ENCODE measurements around the gene POU2F2.
"Not testable (repeated sequence)": the region's sequence is repeated elsewhere in the genome, so short reads cannot be mapped to it uniquely, and the experiment has no call there.

Gene POU2F2

DNA sequence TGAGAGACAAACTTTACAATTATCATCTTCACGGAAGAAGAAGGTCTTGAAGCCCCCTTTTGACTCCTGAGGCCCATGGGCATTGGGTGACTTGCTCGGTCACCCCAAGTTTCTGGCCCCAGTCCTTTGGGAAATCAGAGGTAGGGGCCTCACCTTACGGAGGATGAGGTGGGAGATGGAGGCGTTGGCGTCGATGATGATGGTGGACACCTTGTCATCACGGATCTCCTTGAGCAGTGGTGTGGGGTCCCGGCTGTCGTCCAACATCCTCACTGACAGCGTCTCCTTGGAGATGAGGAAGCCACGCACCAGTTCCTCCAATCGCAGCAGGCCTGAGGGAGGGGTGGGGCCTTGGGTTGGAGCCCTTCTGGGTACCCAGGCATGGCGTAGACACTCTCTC, 73.0 kb downstream of the POU2F2 start:
- DNase-seq (ENCODE audit: low read depth in 3 of 3) = no peak

DNA sequence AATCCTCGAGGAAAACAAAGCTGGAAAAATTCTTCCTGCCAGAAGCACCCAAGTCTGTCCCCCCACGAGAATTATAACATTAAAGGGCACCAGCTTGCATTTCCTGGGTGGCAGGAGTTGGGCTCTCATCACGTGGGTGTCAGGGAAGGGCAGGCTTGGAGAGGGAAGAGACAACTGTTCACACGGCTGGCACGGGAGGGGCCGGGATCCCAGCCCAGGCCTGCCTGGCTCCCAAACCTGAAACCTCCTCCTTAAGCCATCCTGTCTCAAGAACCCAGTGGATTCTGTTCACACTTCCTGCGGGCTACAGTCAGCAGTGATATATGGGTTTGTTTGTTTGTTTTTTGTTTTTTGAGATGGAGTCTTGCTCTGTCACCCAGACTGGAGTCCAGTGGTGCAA, 74.4 kb downstream of the POU2F2 start:
- no peak for DNase-seq (ENCODE audit: low read depth in 3 of 3)

- DNase-seq (ENCODE audit: low read depth in 3 of 3) = no peak
These were observed 78.0 kb downstream of the POU2F2 start for GRCh38 chr19:42054205-42054604.

DNA sequence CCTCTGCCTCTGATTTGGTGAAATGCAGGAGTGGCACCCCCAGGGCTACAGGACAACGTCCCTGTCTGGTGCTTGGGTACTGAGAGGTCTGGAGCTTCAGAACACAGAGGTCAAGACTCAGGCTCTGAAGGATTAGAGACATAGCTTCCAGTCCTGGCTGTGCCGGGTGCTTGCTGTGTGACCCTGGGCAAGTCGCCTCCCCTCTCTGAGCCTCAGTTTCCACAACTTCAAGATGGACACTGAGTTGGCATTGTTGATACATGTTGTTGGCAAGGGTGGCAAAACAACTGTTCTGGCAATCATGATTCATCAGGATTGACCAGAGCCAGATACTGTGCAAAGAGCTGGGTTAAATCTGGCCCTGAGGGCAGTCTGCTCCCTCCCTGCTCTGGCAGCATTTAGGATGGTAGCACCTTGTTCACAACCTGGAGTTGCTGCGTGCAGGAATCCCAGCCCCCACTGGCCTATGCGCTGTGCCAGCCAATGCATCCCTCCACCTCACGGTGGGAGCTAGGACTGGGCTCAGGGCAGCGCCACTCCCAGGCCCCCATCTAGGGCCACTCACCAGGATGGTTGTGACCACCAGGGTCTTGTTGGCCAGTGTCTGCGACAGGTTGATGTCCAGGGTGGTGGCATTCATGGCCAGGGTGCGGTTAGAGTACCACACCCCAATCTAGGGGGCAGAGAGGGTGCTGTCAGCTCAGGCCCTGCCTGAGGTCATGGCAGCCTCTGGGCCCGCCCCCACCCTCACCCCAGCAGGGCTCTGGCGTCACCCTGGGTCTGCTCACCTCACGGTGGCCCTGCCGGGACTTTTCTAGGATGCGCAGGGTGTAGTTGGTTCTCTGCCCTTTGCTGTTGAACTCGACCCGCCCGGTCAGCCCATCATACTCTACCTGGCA, 79.0 kb downstream of the POU2F2 start:
- no peak for DNase-seq (ENCODE audit: low read depth in 3 of 3)

DNA sequence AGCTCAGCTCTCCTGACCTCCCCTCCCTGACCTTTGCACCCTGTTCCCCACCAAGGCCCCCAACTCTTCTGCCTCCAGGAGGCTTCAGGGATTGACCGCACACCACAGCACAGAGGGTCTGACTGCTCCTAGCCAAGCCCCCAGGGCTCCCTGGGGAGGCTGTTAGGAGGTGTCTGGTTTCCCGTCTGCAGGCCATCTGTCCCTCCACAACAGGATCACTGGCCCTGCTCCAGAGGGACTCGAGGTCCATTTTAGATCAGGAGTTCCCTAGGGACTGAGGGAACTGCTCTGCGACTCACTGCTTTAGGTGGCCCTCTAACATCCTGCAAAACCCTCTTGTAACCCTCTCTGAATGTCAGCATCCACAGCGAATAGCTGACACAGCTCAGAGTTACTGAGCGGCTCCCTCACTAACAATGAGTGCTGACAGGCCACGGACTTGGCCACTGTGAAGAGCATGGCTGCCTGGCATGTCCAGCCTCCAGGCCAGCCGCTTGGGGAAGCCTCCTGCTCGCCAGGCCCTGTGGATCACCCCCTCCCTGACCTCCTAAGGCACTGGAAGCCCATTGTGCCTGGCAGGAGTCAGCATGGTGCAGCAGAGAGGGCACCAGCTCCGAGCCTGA, 79.9 kb downstream of the POU2F2 start:
- no peak for DNase-seq (ENCODE audit: low read depth in 3 of 3)

GRCh38 chr19:42051166-42052115, 80.8 kb downstream of the POU2F2 start:
- peak in 2 of 3 donors; percentile 27 to 53 for DNase-seq (ENCODE audit: low read depth in 3 of 3)

DNA sequence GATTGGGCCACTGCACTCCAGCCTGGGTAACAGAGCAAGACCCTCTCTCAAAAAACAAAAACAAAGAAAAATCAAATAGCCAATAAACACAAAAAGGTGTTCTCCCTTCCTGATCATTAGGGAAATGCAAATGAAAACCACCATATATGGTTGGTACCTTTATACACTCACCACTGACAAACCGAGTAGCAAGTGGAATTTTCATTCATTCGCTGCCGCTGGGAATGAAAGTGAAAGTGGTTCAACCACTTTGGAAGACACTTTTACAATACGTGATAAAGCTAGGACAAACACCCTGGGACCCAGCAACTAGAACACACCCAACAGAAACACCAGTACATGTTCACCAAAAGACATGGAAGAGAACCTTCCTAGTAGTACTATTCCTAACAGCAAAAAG, 83.3 kb downstream of the POU2F2 start:
- DNase-seq (ENCODE audit: low read depth in 3 of 3) = no peak

- no peak for DNase-seq (ENCODE audit: low read depth in 3 of 3)
These were observed 86.7 kb downstream of the POU2F2 start for GRCh38 chr19:42045575-42045974.

DNA sequence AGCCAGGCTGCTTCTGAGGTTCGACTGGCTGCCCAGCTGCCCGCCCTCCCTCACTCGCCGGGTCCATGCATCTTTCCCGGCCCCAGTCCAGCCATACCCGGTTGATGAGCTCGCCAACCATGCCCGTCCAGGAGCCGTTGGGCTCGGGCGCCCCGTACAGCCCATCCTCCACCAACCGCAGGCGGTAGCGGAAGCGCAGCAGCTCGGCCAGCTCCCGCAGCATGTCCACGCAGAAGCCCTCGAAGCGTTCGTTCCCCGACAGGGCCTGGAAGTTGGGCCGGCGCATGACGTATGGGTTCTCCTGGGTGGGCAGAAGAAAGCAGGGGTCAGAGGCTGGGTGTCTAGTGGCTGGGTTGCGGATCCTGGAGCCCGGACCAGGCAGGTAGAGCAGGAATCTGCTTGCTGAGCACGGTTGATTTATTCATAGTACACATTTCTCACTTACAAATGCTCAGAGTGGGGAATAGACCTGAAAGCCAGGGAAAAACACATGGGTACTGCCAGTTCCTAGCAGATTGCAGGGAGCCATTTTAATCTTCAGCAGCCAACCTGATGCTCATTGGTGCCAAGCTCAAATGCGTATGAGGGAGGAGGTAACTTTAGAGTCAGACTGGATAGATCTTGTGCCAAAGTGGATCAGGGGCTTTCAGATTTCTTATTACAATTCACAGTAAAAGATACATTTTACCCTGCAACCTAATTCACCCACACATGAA, 89.6 kb downstream of the POU2F2 start:
- DNase-seq (ENCODE audit: low read depth in 3 of 3) = no peak

GRCh38 chr19:42040491-42040890, 91.8 kb downstream of the POU2F2 start:
- DNase-seq (ENCODE audit: low read depth in 3 of 3) = not testable (repeated sequence)

DNA sequence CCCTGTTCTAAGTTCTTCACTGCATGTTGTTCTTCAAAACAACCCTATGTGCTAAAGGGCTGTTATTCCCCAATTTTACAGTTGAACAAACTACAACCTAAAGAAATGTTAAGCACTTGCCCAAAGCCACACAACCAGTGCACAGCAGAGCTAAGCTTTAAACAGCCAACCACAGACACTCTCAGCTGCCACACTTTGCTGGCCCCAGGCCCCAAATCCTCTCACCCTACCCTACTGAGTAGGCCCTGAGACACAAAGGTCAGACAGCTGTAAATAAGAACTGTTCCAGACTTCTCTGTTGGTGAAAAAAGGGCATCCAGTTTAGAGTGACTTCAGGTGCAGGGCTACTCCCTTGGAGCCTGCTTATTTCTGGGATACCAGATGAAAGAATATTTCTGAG, 92.2 kb downstream of the POU2F2 start:
- no peak for DNase-seq (ENCODE audit: low read depth in 3 of 3)

- no peak for DNase-seq (ENCODE audit: low read depth in 3 of 3)
These were observed 93.6 kb downstream of the POU2F2 start for GRCh38 chr19:42038666-42039065.

DNA sequence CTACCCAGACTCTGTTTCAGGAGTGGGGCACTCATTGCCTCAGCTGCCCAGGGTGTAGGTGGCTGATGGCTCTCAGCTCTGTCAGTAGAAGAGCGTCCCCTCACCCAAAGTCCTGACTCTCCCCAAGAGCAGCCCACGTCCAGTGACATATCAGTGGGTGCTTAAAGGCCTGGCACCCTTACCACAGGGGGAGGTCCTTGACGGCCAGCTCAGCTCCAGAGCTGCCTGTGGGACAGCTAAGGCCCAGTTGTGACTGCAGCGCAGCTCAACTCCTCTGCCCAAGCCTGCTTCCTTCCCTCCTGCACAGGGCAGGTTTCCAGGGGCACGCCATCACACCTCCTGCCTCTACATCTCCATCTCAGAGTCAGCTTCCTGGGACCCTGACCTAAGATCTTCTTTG, 94.6 kb downstream of the POU2F2 start:
- no peak for DNase-seq (ENCODE audit: low read depth in 3 of 3)

All from stimulated activated CD4-positive, alpha-beta T cell treated with anti-CD3 and anti-CD28 coated beads, TNF-alpha, amount 100 ng/mL, for 48 hours (primary cell).